Measurements from ENCODE around the gene OTUB2. TPM values are rescaled to one million over a fixed set of nuclear protein-coding genes. Genes with fewer than 3 reads are reported as not detected.

OTUB2 gene
- total RNA-seq, 1 donor from 2014 or later = 6.8 TPM

DNA sequence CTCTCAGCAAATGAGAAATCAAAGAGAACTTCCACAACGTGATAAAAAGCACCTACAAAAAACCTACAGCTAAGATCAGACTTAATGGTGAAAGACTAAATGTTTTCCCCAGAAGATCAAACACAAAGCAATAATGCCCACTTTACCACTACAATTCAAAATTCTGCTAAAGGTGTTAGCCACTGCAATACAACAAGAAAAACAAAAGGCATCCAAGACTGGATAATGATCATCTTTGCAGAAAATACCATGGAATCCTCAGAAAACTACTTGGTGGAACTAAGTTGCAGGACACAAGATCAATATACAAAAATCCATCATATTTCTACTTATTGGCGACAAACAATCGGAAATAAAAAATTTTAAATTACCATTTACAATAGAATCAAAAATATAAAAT, 48.4 kb downstream of the OTUB2 start:
- peaks cover 15% of the 10 kb centered on the region for H3K4me1 Mint-ChIP-seq
- Histone ChIP-seq H3K9me3 (ENCODE audit: low read depth) (peaks cover 15% of the 10 kb centered on the region), H3K4me1 (peaks cover 6% of the 10 kb centered on the region), H3K79me2 (ENCODE audit: low read depth) (peaks cover 100% of the 10 kb centered on the region), H4K20me1 (ENCODE audit: low read depth) (peaks cover 18% of the 10 kb centered on the region), H3K4me3 (no peak overlapping the region), H3K9ac (no peak overlapping the region), H3K27ac (no peak overlapping the region), H3F3A (ENCODE audit: low read depth) (no peaks in the 10 kb centered on the region), H3K27me3 (no peaks in the 10 kb centered on the region), H3K4me2 (no peak overlapping the region), H2AFZ (replicated peaks) (no peak overlapping the region), H3K36me3 (peaks cover 20% of the 10 kb centered on the region)
- no peak overlapping the region for H3K27ac Mint-ChIP-seq
- H3K4me3 Mint-ChIP-seq = no peak overlapping the region
- H3K9me3 Mint-ChIP-seq = peaks cover 56% of the 10 kb centered on the region
- TF ChIP-seq EZH2 (IDR thresholded peaks at IDR 0.05) = no peak
- H3K36me3 Mint-ChIP-seq = peaks cover 68% of the 10 kb centered on the region
- H3K27me3 Mint-ChIP-seq (ENCODE audit: insufficient read depth, low read depth) = peaks cover 3% of the 10 kb centered on the region
- DNase-seq (ENCODE audit: low spot score) = no peak

DNA sequence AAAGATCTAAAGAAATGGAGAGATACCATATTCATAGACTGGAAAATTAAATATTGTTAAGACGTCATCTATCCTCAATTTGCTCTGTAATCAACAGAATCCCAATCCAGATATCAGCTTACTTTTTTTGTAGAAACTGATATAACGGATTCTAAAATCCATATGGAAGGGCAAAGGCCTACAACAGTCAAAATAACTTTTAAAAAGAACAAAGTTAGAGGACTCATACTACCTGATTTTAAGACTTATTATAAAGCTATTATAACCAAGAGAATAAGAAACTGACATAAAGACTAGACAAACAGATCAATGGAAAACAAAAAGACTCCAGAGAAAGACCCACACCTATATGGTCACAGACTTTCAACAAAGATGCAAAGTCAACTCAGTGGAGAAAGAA, 48.9 kb downstream of the OTUB2 start:
- H3K4me2 ChIP-seq = no peak overlapping the region
- peaks cover 3% of the 10 kb centered on the region for H3K27me3 Mint-ChIP-seq (ENCODE audit: insufficient read depth, low read depth)
- no peak overlapping the region for H3K27ac Mint-ChIP-seq
- H3F3A ChIP-seq (ENCODE audit: low read depth) = no peaks in the 10 kb centered on the region
- peaks cover 20% of the 10 kb centered on the region for H3K4me1 Mint-ChIP-seq
- TF ChIP-seq EZH2phosphoT487 (IDR thresholded peaks at IDR 0.05) (no peak), EZH2 (IDR thresholded peaks at IDR 0.05) (no peak)
- TF ChIP-seq, protein P1, sequence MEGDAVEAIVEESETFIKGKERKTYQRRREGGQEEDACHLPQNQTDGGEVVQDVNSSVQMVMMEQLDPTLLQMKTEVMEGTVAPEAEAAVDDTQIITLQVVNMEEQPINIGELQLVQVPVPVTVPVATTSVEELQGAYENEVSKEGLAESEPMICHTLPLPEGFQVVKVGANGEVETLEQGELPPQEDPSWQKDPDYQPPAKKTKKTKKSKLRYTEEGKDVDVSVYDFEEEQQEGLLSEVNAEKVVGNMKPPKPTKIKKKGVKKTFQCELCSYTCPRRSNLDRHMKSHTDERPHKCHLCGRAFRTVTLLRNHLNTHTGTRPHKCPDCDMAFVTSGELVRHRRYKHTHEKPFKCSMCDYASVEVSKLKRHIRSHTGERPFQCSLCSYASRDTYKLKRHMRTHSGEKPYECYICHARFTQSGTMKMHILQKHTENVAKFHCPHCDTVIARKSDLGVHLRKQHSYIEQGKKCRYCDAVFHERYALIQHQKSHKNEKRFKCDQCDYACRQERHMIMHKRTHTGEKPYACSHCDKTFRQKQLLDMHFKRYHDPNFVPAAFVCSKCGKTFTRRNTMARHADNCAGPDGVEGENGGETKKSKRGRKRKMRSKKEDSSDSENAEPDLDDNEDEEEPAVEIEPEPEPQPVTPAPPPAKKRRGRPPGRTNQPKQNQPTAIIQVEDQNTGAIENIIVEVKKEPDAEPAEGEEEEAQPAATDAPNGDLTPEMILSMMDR (IDR thresholded peaks at IDR 0.05) = no peak
- no peak overlapping the region for H2AFZ ChIP-seq (replicated peaks)
- no peak for DNase-seq (ENCODE audit: low spot score)
- no peak overlapping the region for H3K4me3 Mint-ChIP-seq
- no peaks in the 10 kb centered on the region for H3K27me3 ChIP-seq
- peaks cover 22% of the 10 kb centered on the region for H4K20me1 ChIP-seq (ENCODE audit: low read depth)
- peaks cover 100% of the 10 kb centered on the region for H3K79me2 ChIP-seq (ENCODE audit: low read depth)
- peaks cover 10% of the 10 kb centered on the region for H3K4me1 ChIP-seq
- H3K4me3 ChIP-seq = no peak overlapping the region
- H3K36me3 ChIP-seq = peaks cover 20% of the 10 kb centered on the region
- no peak overlapping the region for H3K9ac ChIP-seq
- peaks cover 54% of the 10 kb centered on the region for H3K9me3 Mint-ChIP-seq
- H3K36me3 Mint-ChIP-seq = peaks cover 70% of the 10 kb centered on the region
- peaks cover 15% of the 10 kb centered on the region for H3K9me3 ChIP-seq (ENCODE audit: low read depth)
- H3K27ac ChIP-seq = no peak overlapping the region

DNA sequence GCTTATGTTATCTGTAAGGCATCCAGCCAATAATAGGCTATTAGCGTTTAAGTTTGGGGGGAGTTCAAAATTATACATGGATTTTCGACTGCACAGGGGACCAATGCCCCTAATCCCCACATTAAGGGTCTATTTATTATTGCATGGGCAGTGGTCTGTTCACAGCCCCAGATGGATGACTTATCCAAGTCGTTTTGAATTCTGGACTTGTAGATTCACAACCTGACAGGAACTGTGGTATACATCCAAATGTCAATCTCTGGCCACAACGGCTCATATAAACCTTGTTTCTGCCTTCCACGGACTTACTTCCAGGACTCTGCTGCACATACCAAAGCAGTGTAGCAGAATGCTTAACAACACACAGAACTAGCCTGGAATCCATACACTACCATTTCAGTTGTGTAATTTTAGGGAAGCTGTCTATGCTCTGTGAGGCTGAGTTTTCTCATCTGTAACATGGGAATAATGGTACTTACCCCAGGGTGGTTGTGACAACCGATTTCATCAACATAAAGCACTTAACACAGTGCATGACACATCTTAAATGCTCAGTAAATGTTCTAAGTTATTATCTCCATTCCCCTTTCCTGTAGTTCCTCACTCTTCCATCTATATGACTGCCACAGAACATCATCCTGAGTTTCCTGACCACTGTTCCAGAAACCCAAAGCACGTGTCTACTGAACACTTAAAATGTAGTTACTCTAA, 51.1 kb downstream of the OTUB2 start:
- no peak overlapping the region for H3K4me3 ChIP-seq
- Mint-ChIP-seq H3K27ac (no peak overlapping the region), H3K27me3 (ENCODE audit: insufficient read depth, low read depth) (peaks cover 6% of the 10 kb centered on the region), H3K4me3 (no peak overlapping the region), H3K4me1 (peaks cover 29% of the 10 kb centered on the region), H3K9me3 (peaks cover 34% of the 10 kb centered on the region), H3K36me3 (peaks cover 53% of the 10 kb centered on the region)
- H3K9ac ChIP-seq = no peak overlapping the region
- H3K4me2 ChIP-seq = peak overlapping the region; percentile 36
- TF ChIP-seq EZH2 (IDR thresholded peaks at IDR 0.05) (no peak), EZH2phosphoT487 (IDR thresholded peaks at IDR 0.05) (no peak)
- TF ChIP-seq, protein P1 (IDR thresholded peaks at IDR 0.05) = no peak
- no peak overlapping the region for H3K27ac ChIP-seq
- no peaks in the 10 kb centered on the region for H3K27me3 ChIP-seq
- DNase-seq (ENCODE audit: low spot score) = no peak
- H4K20me1 ChIP-seq (ENCODE audit: low read depth) = peaks cover 25% of the 10 kb centered on the region
- H2AFZ ChIP-seq (replicated peaks) = no peak overlapping the region
- peaks cover 20% of the 10 kb centered on the region for H3K36me3 ChIP-seq
- peaks cover 4% of the 10 kb centered on the region for H3F3A ChIP-seq (ENCODE audit: low read depth)
- H3K4me1 ChIP-seq = peaks cover 20% of the 10 kb centered on the region
- H3K79me2 ChIP-seq (ENCODE audit: low read depth) = peaks cover 96% of the 10 kb centered on the region
- H3K9me3 ChIP-seq (ENCODE audit: low read depth) = peaks cover 15% of the 10 kb centered on the region

DNA sequence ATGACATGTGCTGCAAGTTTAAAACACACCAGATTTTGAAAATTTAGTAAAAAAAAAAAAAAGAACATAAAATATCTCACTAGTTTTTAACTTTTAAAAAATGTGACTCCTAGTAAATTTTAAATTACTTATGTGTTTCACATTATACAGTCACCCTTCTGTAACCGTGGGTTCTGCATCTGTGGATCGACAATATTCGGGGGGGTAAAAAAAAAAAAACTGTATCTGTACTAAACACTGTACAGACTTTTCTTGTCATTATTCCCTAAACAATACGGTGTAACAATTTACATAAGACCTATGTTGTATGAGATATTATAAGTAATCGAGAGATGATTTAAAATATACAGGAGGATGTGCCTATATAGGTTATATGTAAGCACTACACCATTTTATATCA, 51.7 kb downstream of the OTUB2 start:
- Histone ChIP-seq H3K79me2 (ENCODE audit: low read depth) (peaks cover 96% of the 10 kb centered on the region), H3K4me3 (no peak overlapping the region), H4K20me1 (ENCODE audit: low read depth) (peaks cover 25% of the 10 kb centered on the region), H3K9ac (no peak overlapping the region), H2AFZ (replicated peaks) (no peak overlapping the region), H3K27me3 (no peaks in the 10 kb centered on the region), H3K9me3 (ENCODE audit: low read depth) (peaks cover 15% of the 10 kb centered on the region), H3K4me2 (peak overlapping the region; percentile 36), H3F3A (ENCODE audit: low read depth) (peaks cover 4% of the 10 kb centered on the region), H3K36me3 (peaks cover 20% of the 10 kb centered on the region), H3K4me1 (peaks cover 21% of the 10 kb centered on the region), H3K27ac (no peak overlapping the region)
- no peak overlapping the region for H3K27ac Mint-ChIP-seq
- H3K4me1 Mint-ChIP-seq = peaks cover 29% of the 10 kb centered on the region
- no peak for TF ChIP-seq EZH2phosphoT487 (IDR thresholded peaks at IDR 0.05)
- no peak for TF ChIP-seq EZH2 (IDR thresholded peaks at IDR 0.05)
- TF ChIP-seq, protein P1 (IDR thresholded peaks at IDR 0.05) = no peak
- peaks cover 6% of the 10 kb centered on the region for H3K27me3 Mint-ChIP-seq (ENCODE audit: insufficient read depth, low read depth)
- peaks cover 54% of the 10 kb centered on the region for H3K36me3 Mint-ChIP-seq
- H3K9me3 Mint-ChIP-seq = peaks cover 33% of the 10 kb centered on the region
- no peak for DNase-seq (ENCODE audit: low spot score)
- H3K4me3 Mint-ChIP-seq = no peak overlapping the region
